HG03095 (cell line): ENCODE results near the gene STAC2.
"Not testable (repeated sequence)": the region's sequence is repeated elsewhere in the genome, so short reads cannot be mapped to it uniquely, and the experiment has no call there.

Experiments used
- ATAC-seq: cut with Tn5 transposase; IDR thresholded peaks from one replicate; pipeline ENCODE4 v1.9.1; 2021; ENCODE audit warnings: moderate library complexity; ENCODE audit not compliant: unreplicated experiment

Gene STAC2

GRCh38 chr17:39191750-39192510 is 33.8 kb downstream of the STAC2 start:
- no peak for ATAC-seq

GRCh38 chr17:39187152-39187830 is 38.5 kb downstream of the STAC2 start:
- no peak for ATAC-seq

- no peak for ATAC-seq
Observed at GRCh38 chr17:39186481-39187002, 39.2 kb downstream of the STAC2 start.

- ATAC-seq: no peak
Observed at GRCh38 chr17:39183720-39184119, 42.0 kb downstream of the STAC2 start.

- no peak for ATAC-seq
Observed at GRCh38 chr17:39183045-39183444, 42.7 kb downstream of the STAC2 start.

GRCh38 chr17:39181303-39181702 is 44.4 kb downstream of the STAC2 start:
- ATAC-seq: no peak

- ATAC-seq: no peak
Observed at GRCh38 chr17:39178536-39178935, 47.2 kb downstream of the STAC2 start.

GRCh38 chr17:39177256-39177655 is 48.5 kb downstream of the STAC2 start:
- no peak for ATAC-seq

- no peak for ATAC-seq
Observed at GRCh38 chr17:39175695-39176093, 50.1 kb downstream of the STAC2 start.

GRCh38 chr17:39174920-39175694 is 50.6 kb downstream of the STAC2 start:
- ATAC-seq: no peak

- no peak for ATAC-seq
Observed at GRCh38 chr17:39173526-39174274, 52.0 kb downstream of the STAC2 start.

- ATAC-seq: no peak
Observed at GRCh38 chr17:39173080-39173479, 52.7 kb downstream of the STAC2 start.

- ATAC-seq: no peak
Observed at GRCh38 chr17:39171933-39172332, 53.8 kb downstream of the STAC2 start.

GRCh38 chr17:39170558-39170957 is 55.2 kb downstream of the STAC2 start:
- no peak for ATAC-seq

GRCh38 chr17:39170109-39170508 is 55.6 kb downstream of the STAC2 start:
- ATAC-seq: no peak

GRCh38 chr17:39169518-39169917 is 56.2 kb downstream of the STAC2 start:
- no peak for ATAC-seq

GRCh38 chr17:39169101-39169500 is 56.6 kb downstream of the STAC2 start:
- no peak for ATAC-seq

GRCh38 chr17:39168503-39168902 is 57.2 kb downstream of the STAC2 start:
- ATAC-seq: not testable (repeated sequence)

GRCh38 chr17:39167476-39167875 is 58.3 kb downstream of the STAC2 start:
- ATAC-seq: no peak

GRCh38 chr17:39166437-39167335 is 59.1 kb downstream of the STAC2 start:
- ATAC-seq: no peak
